Kidney epithelial cell (primary cell): ENCODE results near the gene LIPM. TPM values are rescaled to one million over a fixed set of nuclear protein-coding genes. Genes with fewer than 3 reads are reported as not detected.

Experiments
- DNase-seq: peaks from one replicate; pipeline ENCODE4 v3.0.0-alpha.2; 2010; ENCODE audit warnings: low read depth
- H3K27me3 ChIP-seq: 2 replicates; pipeline ENCODE4 v1.6.0; 2011; ENCODE audit warnings: low read length; ENCODE audit not compliant: control insufficient read depth, insufficient read depth
- H3K36me3 ChIP-seq: 2 replicates; pipeline ENCODE4 v1.5.1; 2011; ENCODE audit warnings: low read length; ENCODE audit not compliant: control insufficient read depth, insufficient read depth
- H3K4me3 ChIP-seq: 2 replicates; pipeline ENCODE4 v1.5.1; 2011; ENCODE audit warnings: low read depth, mild to moderate bottlenecking, control low read depth, low read length
- total RNA-seq: library from RNA; depleted of rRNA; stranded (reverse); fragments of >200 nt; gene quantifications from 2 replicates; pipeline ENCODE4 v1.2.3, GENCODE V29; 2015
- TF ChIP-seq, protein P1 (sequence below): IDR thresholded peaks from 2 replicates; pipeline ENCODE4 v1.5.1; 2011; ENCODE audit warnings: mild to moderate bottlenecking, moderate library complexity, low read length, control low read depth, inconsistent platforms; ENCODE audit not compliant: insufficient read depth, poor library complexity, severe bottlenecking

LIPM gene
- total RNA-seq, 1 donor from 2014 or later, result not detected

DNA sequence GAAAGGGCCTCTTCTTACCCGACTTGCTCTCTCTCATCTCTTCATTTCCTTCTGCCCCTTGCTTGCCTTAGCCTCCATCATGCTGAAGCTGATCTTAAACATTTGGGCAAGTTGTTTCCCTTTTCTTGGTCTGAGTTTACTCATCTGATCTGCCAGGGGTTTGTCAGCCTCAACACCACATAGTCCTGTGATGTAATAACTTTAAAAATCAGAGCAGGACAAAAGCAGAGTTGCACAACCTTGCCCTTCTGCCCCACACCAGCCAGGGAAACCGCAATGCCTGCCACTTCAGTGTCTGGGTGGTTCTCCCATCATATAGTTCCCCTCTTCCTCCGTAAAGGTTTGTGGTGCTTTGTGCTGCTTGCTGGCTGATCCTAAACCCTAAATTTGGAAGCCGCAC lies 9.9 kb upstream of the LIPM start:
- Histone ChIP-seq H3K27me3 (no peaks in the 10 kb centered on the region), H3K4me3 (no peak overlapping the region), H3K36me3 (no peaks in the 10 kb centered on the region)
- TF ChIP-seq, protein P1, sequence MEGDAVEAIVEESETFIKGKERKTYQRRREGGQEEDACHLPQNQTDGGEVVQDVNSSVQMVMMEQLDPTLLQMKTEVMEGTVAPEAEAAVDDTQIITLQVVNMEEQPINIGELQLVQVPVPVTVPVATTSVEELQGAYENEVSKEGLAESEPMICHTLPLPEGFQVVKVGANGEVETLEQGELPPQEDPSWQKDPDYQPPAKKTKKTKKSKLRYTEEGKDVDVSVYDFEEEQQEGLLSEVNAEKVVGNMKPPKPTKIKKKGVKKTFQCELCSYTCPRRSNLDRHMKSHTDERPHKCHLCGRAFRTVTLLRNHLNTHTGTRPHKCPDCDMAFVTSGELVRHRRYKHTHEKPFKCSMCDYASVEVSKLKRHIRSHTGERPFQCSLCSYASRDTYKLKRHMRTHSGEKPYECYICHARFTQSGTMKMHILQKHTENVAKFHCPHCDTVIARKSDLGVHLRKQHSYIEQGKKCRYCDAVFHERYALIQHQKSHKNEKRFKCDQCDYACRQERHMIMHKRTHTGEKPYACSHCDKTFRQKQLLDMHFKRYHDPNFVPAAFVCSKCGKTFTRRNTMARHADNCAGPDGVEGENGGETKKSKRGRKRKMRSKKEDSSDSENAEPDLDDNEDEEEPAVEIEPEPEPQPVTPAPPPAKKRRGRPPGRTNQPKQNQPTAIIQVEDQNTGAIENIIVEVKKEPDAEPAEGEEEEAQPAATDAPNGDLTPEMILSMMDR, result no peak
- DNase-seq, result no peak

DNA sequence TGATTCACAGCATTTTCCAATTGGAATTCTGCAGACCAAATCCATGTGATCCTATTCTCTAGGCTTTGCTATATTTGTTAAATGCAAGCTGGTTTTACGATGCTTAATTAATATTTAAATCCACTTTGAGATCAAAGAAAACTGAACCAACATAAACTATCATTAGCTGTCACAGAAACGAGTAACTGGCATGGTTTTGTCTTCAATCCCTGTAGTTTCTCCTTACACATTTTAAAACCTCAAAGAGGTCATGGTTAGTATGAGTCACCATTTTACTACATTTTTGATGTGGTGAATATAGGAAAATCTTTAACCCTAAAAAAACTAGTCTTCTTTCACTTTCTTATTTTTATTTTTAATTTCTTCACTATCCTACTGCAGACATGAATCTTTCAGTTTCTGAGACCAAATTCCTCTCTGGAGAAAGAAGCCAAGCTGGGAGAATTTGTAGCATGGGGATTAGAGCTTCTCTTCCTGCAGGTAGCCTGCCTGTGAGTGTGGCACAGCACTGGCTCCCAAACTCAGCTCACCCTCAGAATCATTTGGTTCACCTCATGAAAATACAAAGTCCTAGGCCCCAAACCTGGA lies 8.7 kb upstream of the LIPM start:
- H3K27me3 ChIP-seq, result no peaks in the 10 kb centered on the region
- H3K4me3 ChIP-seq, result no peak overlapping the region
- no peaks in the 10 kb centered on the region for H3K36me3 ChIP-seq
- DNase-seq, result no peak
- TF ChIP-seq, protein P1, result no peak

DNA sequence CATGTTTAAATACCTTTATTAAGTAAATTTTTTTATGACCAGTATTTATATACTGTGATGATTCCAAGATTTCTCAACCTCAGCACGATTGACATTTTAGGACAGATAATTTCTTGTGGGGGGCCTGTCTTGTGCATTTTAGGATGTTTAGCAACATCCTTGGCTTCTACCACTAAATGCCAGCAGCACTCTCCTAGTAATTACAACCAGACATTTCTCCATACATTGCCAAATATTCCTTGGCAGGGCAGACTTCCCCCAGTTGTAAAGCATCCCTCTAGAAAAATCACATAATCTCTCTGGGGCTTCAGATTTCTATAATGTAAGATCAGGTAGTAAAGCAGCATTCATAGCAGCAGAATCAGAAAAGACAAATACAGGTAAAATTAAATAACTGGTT lies 7.8 kb upstream of the LIPM start:
- H3K36me3 ChIP-seq, result no peaks in the 10 kb centered on the region
- no peak for DNase-seq
- H3K27me3 ChIP-seq, result no peaks in the 10 kb centered on the region
- TF ChIP-seq, protein P1, result no peak
- no peak overlapping the region for H3K4me3 ChIP-seq

DNA sequence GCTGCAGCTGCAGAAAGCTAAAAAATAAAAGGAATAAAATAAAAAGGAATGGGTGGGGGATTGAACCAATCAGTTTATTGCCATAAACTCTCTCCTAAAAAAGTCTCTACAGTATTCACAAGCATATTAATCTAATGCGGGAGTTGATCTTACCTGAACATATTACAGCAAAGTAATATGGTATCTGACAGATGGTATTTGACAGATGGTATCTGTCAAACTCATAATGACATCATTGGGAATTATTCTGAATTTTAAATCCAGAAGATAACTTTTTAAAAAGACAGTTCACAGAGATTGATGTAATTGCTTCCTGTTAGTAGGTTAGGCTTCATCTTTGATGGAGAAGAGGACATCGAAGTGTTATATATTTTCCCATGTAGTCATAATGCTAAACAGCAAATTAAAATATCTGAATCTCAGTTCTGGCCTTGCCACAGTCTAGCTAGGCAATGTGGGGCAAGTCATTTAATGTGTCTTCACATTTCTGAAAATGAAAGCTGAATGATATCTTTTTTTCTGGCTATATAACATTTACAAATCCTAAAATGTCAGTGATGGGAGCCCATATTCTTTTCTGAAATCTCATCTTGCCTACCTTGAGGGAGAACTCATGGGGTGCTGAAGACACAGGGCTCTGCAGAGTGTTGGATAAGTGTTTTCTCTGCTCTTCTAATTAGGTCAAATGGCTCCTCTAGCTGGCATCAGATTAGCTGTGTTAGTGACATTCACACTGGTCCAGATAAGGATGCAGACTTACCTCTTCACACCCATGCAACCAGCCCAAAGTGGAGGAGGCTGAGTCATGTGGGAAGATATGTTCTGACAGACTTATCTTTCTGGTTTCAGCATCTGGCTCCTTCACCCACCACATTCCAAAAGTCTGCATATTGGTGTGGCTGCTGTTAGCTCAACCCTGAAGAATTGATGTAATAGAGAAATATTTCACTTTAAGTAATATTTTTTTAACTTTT lies 2.1 kb upstream of the LIPM start:
- H3K27me3 ChIP-seq, result no peaks in the 10 kb centered on the region
- TF ChIP-seq, protein P1, result no peak
- no peaks in the 10 kb centered on the region for H3K36me3 ChIP-seq
- DNase-seq, result no peak
- no peak overlapping the region for H3K4me3 ChIP-seq

DNA sequence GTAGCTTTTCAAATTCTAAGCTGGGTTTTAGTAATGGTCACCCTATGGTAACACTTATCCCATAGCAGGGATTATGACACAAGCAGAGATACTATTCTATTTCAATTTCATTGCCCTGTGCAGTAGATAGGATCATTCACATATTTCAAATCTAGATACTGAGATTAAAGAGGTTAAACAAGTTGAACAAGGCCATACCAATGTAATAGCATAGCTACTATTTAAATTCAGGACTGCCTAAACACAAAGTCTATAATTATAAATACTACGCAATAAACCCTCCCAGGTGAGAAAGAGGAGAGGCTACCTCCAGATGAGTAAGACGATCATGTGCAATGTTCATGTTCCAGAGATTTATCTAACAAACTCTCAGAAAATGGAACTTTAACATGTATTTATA lies 1.1 kb downstream of the LIPM start:
- no peaks in the 10 kb centered on the region for H3K36me3 ChIP-seq
- no peak overlapping the region for H3K4me3 ChIP-seq
- TF ChIP-seq, protein P1, result no peak
- DNase-seq, result no peak
- no peaks in the 10 kb centered on the region for H3K27me3 ChIP-seq
